Activated CD8-positive, alpha-beta memory T cell treated with anti-CD3 and anti-CD28 coated beads for 36 hours (primary cell): Measurements from ENCODE around the gene KDM4C. TPM values are rescaled to one million over a fixed set of nuclear protein-coding genes. Genes with fewer than 3 reads are reported as not detected.

Experiments used
- CTCF ChIA-PET: fragments of 350-600 bp; sonication (Branson Sonifier 250); formaldehyde crosslinking; loops from one replicate; lab custom pipeline; 2021; ENCODE audit warnings: antibody characterized with exemption; lab: Charles Lee
- POLR2A ChIA-PET: fragments of 350-600 bp; sonication (Branson Sonifier 250); formaldehyde crosslinking; loops from one replicate; lab custom pipeline; 2021; ENCODE audit warnings: antibody characterized with exemption; lab: Charles Lee
- total RNA-seq, 2 experiments: library from RNA; stranded (reverse); gene quantifications; one replicate each; pipeline ENCODE4 v1.2.3, GENCODE V29; 2021

KDM4C gene
- total RNA-seq, 2 experiments from 2014 or later = 24.8 to 25.9 TPM

- POLR2A ChIA-PET = no interaction called here
- CTCF ChIA-PET = no interaction called here
These were observed 122.9 kb downstream of the KDM4C start for GRCh38 chr9:6880626-6881025.

DNA sequence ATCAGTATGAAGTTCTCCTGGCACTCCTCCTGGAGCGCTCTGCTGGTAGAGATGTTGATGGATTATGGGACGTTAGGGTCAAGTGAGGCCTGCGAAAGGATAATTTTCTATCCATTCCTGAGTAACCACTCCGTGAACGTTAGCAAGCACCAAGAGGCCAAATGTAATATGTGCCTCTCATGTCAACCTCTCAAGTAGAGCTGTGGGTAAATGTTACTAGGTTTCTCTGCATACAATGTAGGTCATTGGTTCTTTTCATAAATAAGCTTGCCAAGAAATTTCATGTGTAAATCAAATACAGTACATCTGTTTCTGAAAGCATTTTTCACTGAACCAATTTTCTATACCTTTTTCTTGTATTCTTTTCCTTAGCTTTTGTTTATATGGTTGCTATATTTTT is 126.3 kb downstream of the KDM4C start:
- POLR2A ChIA-PET = no interaction called here
- CTCF ChIA-PET = no interaction called here

- ChIA-PET POLR2A (no interaction called here), CTCF (no interaction called here)
These were observed 127.2 kb downstream of the KDM4C start for GRCh38 chr9:6884990-6885389.

DNA sequence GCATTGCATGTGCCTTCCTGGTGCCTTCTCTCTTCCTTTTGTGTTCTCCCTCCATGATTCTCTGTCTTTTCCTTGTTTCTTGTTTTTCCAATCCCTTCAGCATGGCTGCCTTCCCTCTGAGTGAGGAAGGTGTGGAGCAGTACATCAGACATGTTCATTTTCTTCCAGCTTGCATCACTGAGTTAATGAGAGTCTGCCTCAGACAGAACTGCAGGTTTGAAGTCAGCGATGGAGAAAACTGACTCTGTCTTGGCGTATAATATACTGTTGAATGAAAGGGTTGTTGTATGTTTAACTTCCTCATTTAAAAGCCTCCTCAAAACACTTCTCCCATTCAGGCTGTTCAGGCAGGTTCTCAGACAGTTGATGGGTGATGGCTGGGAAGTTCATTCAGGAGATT is 129.3 kb downstream of the KDM4C start:
- CTCF ChIA-PET = no interaction called here
- POLR2A ChIA-PET = no interaction called here

DNA sequence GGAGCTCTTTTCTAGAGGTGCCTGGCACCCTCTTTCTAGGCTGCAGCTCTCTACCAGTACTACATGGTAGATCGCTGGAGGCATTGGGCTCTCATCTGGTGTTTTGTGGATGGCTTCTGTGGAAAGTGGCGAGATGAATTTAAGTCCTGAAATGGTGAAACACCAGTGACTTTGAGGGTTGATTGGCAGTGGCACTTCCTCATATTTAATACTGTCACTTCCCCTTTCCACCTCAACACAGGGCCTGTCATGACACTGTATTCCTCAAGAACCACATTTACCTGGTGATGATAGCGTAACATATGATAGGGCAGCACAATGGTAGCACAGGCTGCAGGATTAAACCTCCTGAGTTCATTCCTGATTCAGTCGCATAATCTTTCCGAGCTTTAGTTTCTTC is 132.1 kb downstream of the KDM4C start:
- POLR2A ChIA-PET = no interaction called here
- CTCF ChIA-PET = no interaction called here

DNA sequence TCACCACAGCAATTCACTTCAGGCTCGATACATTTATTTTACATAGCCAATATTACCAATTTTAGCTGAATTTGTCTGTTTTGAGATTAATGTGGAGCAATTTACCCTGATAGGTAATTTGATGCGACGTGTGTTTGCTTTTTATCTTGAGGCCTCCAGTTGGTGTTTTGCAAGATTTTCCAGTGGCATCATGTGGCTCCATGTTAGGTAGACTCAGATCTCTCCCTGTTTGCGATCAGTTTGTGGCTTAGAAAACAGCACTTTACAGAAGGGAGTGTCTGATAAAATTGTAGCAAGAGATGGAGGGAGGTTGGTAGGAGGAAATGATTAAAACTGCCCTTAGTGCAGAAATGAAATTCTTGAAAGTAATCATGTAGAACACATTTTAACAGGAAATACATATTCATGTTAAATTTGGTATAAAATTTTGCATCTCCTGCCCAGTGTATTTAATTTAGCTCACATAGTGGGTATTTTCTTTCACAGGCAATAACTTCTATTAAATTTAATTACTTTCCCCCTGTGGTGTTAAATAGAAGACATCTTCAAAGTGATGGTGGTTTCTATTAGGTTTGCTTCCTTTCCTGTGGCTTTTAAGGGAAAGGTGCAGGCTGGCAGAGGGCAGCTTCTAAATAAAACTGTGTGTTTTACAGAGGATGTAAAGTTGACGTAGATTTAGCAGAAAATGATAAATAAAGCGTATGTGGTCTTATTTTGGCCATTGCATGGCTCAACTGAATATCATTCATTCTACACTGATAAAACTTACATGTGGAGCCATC is 135.8 kb downstream of the KDM4C start:
- POLR2A ChIA-PET = no interaction called here
- CTCF ChIA-PET = no interaction called here

- CTCF ChIA-PET = no interaction called here
- POLR2A ChIA-PET = no interaction called here
These were observed 136.4 kb downstream of the KDM4C start for GRCh38 chr9:6894135-6894534.

GRCh38 chr9:6895754-6896153 is 138.0 kb downstream of the KDM4C start:
- POLR2A ChIA-PET = no interaction called here

DNA sequence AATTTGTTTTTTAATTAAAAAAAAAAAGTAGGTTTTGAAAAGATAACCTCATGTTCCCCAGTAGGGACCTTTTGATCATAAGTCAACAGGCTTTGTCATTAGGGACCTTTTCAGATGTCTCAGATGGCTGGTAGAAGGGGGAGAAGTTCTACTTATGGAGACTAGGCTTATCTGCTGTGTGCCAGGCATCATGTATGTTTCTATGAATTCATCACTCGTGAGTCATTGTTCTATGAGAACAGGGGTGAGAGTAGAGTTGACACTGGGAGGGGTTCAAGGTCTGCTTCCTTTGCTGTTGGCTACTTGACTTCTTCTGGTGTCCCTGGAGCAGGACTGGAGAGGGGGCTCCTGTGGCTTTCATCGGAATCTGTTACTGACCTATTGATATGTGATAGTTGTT is 138.8 kb downstream of the KDM4C start:
- POLR2A ChIA-PET = no interaction called here

More at GRCh38 chr9:6895754-6896153, 138.0 kb downstream of the KDM4C start:
- CTCF ChIA-PET = no interaction called here

DNA sequence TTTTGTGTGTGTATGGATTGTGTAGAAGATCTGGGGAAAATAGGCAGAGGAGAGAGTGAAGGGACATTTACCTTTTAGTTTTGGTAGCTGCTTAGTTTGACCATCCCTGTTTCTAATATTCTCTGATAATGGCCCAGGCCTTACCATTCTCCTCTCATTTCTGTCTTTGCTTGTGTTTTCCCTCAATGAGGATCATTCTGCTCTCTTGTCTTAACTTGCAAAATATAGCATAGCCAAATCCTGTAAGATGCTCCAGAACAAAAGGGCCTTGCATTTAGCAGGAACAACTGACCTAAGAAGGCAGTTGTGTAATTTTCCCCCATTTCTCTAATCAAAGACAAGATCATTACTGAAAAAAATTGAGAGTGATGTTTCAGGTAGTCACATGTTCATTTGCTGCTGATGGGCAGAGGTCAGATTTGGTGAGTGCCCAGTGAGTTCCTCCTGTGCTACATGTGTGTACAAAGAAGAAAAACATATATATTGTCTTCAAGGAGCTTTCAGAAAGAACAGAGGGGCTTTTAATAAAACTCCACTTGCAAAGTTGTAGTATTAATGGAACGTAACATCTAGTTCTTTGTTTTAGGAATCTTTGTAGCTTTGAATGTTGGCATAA is 139.5 kb downstream of the KDM4C start:
- ChIA-PET POLR2A (no interaction called here), CTCF (no interaction called here)

More for the DNA sequence above, 138.8 kb downstream of the KDM4C start:
- CTCF ChIA-PET = no interaction called here

- POLR2A ChIA-PET = no interaction called here
- CTCF ChIA-PET = no interaction called here
These were observed 140.1 kb downstream of the KDM4C start for GRCh38 chr9:6897898-6898302.

DNA sequence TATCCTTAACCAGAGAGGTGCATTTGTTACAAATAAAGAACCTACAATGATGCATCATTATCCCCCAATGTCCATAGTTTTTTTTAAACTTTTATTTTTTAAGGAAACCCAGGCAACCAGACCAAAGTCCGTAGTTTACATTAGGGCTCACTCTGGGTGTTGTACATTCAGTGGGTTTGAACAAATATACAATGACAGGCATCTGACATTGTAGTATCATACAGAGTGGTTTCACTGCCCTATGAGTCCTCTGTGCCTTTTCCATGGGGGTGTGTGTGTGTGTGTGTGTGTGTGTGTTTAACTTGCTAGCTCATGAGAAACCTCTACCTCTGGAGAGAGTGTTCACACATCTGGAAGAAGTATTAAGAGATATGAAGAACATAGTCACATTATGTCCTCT is 141.5 kb downstream of the KDM4C start:
- ChIA-PET CTCF (interaction anchor here (0.5 kb wide), 1 partner anchor 154 kb away, joined by 3 read pairs; no protein-coding TSS in a partner anchor), POLR2A (no interaction called here)

GRCh38 chr9:6900440-6900883 is 142.7 kb downstream of the KDM4C start:
- ChIA-PET POLR2A (no interaction called here), CTCF (no interaction called here)

GRCh38 chr9:6901180-6901579 is 143.4 kb downstream of the KDM4C start:
- ChIA-PET POLR2A (no interaction called here), CTCF (no interaction called here)

DNA sequence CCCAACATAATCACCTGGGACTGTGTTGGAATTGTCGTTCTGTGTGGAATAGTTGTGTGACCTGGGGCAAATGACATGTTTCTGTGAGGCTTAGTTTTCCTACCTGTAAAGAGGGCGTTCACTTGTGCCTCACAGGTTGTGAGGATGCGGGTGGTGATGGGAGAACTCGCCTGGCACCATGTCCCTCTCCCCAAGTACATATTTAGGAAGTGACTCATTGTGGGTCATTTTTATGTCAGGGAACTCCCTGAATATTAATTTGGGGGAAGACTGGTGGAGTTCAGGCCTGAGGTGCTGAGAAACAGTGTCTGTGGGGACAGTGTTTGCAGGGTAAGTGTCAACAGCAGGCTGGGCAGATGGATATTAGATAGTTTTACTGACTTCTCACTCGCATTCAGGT is 144.7 kb downstream of the KDM4C start:
- ChIA-PET POLR2A (no interaction called here), CTCF (no interaction called here)

DNA sequence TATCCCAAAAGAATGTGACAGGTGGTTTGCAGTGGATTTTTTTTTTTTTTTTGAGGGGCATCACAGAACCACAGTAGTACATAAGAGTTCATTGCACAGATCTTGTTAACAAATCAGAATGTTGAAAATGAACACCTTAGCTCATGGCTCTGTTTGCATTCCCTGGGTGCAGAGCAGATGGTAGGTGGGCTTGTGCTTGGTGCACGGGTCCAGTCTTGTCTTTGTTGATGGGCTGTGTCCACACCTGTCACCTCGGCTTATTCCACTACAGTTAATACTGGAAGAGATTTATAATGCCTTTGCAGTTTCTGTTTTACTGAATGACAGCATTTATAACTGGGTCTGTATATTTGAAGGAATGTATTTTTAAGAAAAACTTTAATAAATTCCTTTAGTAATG is 146.6 kb downstream of the KDM4C start:
- POLR2A ChIA-PET = no interaction called here
- CTCF ChIA-PET = no interaction called here

DNA sequence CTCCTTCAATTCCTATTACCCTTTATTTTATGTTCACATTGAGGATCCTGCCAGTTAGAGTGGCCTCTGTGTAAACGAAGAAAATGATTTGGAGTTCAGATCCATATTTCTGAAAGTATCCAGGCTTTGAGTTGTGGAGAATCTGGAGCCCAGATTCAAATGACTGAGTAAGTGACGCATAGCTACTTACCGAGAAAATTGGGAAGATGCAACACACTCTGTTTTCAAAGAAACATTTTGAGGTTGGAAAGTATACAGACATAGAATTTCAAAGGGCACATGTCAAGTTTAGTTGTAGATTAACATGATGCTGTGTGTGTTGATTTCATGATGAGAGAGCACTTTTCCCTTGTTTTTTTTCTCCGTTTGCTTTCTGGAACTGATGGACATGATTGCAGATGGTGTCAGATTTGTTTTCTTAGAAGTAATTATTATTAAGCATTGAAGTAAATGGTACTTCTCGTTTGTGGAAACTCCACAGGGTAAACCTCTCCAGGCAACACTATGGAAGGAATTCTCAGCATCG is 148.1 kb downstream of the KDM4C start:
- ChIA-PET POLR2A (no interaction called here), CTCF (no interaction called here)

DNA sequence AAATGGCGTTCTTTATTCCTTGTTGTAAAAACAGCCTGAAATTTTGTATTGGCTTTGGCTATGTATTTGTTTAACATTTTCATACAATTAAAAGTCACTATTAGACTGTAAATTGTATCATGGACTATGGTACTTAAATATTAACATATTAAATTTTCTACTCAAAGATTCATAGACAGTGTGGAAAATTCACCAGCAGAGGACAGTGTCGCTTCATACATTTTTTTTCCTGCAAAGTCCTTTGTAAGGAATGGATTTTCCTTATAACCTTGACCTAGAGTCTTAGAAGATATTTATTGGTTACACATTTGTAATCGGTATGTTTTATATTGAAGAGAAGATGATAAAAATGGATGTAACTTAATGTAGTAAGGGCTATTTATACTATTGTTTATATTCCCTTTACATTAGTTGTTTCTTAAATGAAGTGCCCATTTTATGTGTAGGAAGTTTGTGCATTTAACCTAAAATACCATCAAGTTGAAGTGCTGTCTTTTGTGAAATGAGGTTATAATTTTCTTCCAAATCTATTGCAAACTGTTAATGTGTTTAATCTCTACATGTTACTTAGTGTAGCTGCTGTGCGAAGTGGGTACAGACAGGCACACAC is 150.1 kb downstream of the KDM4C start:
- POLR2A ChIA-PET = no interaction called here
- CTCF ChIA-PET = no interaction called here

DNA sequence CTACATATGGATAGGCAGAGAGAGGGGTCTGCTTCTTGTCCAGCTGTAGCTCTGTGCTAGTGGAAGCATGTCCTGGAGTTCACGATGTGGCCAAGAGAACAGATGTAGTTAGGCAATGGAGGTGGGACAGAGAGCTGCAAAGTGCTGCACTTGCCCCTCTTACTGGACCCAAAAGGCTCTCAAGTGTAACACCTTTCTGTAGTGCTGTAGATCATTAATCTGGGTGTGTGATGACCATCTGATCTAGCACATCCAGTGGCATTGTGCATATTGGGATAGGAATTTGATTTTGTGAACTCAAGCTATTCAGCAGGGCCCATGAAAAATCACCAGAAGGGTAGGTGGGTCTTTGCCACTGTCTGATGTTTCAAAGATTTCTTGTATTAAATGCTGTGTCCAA is 151.4 kb downstream of the KDM4C start:
- ChIA-PET CTCF (interaction anchor here (1.5 kb wide), 1 partner anchor 9 kb away, joined by 5 read pairs; no protein-coding TSS in a partner anchor), POLR2A (interaction anchor here (0.6 kb wide), 1 partner anchor 86 kb away, joined by 3 read pairs; no protein-coding TSS in a partner anchor)

DNA sequence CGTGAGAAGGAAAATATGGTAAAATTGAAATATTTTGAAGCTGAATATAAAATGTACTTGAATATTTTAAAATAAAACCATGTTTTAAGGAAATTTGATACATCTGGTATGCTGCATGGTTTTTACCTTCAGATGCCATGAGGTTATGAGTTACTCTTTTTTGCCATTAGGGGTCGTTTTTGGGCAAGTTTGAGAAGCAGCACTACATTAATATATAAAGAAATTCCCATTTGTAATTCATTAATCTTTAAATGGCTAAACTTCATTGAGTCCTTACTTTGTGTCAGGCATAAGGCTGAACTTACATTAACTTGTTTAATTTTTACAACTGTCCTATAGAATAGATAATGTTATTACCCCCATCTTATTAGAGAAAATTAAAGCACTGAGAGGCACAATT is 152.3 kb downstream of the KDM4C start:
- POLR2A ChIA-PET = no interaction called here
- CTCF ChIA-PET = interaction anchor here (1.5 kb wide), 1 partner anchor 8 kb away, joined by 5 read pairs; no protein-coding TSS in a partner anchor
